GM18499 (cell line): ENCODE measurements around the gene SNAI3.

ENCODE experiments used
- ATAC-seq: cut with Tn5 transposase; IDR thresholded peaks from one replicate; pipeline ENCODE4 v1.9.1; 2021; ENCODE audit warnings: moderate number of reproducible peaks; ENCODE audit not compliant: insufficient read depth, unreplicated experiment

Gene SNAI3

DNA sequence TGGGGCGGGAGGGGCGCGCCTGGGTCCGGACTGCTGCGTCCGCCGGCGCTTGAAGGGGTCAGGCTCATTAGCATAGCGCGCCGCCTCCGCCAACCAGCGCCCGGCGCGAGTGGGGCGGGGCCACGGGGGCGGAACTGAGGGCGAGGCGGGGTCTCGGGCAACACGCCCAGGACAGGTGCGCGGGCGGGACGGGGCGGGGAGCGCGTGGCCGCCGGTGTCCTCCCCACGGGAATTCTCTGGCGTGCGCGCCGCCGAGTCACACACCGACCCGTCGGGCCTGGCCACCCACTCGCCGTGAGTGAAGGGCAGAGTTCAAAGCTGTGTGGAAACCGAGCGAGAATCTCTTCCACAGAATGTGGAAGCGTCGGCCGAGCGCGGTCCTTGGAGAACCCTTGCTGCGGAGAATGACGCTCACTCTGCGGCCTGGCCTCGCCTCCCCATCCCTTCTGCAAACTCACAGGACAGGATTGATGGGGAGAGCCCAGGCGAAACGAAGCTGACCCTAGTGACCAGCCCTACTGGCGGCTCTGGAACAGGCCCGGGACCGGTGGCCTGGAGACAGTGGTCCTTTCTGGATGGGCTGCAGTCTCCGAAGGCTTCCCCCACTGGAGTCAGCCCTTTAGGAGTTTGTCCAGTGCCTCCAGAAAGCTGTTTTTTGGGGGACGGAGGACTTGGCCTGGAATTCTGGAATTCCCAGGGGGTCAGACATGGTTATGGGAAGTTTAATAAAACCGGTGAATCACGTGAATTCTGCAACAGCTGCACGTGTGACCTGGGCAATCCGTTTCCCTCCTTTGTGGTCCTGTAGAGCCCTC, at the start of gene SNAI3:
Gene SNAI3 (minus strand): TSS at position 69 of the 815 bp plus-strand sequence. CDS start 101 bp downstream, outside the sequence.
- no peak for ATAC-seq

- no peak for ATAC-seq
Measured at GRCh38 chr16:88736088-88736487, 49.8 kb upstream of the SNAI3 start.

DNA sequence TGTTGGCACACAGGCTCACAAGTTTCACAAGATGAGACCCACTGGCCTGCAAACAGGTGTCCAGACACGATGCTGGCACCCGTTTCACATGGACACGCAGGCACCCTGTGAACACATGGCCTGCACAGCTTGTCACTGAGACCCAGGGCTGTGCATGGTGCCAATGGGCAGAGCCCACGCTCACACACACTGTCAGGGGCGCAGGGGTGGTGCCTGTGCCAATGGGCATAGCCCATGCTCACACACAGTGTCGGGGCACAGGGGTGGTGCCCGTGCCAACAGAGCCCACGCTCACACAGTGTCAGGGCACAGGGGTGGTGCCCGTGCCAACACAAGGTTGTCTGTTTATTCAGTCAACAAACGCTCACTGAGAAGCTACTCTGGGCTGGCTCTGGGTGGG, 49.3 kb upstream of the SNAI3 start:
- ATAC-seq: no peak

DNA sequence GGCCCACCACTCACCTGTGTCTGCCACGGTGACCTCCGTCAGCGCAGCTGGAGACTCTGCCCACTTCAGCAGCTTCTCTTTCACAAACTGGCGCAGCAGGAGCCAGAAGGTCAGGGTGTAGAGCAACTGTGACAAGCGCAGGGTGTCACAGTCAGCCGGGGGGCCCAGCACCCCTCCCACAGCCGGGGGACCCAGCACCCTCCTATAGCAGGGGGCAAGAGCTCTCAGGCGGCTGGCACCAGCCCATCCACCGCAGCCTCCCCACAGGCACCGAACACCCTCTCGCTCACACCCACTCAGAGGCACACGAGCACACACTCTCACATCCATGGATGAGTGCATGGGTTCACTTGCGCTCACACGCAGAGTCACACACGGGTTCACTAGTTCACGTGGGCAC, 48.8 kb upstream of the SNAI3 start:
- ATAC-seq: no peak

- no peak for ATAC-seq
Measured at GRCh38 chr16:88734361-88734728, 48.0 kb upstream of the SNAI3 start.

GRCh38 chr16:88733630-88734360, 47.5 kb upstream of the SNAI3 start:
- no peak for ATAC-seq

GRCh38 chr16:88732961-88733294, 46.6 kb upstream of the SNAI3 start:
- ATAC-seq: no peak

GRCh38 chr16:88732172-88732960, 46.1 kb upstream of the SNAI3 start:
- no peak for ATAC-seq

DNA sequence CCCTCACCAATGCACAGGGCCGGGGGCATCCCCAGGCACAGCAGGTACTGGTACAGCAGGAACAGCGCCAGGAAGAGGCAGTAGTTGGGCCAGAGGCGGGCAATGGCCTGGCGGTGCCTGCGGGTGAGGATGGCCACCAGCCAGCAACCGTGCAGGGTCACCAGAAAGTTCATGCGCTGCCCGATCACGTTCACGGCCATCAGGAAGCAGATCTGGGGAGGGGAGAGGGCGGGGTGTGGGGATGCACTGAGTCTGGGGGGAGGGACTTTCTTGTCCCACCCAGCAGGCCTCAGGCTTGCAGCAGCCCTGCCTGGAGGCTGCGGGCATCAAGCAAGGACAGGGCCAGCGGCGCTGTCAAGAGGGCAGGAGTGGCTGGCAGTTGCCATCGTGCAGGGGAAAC, 45.4 kb upstream of the SNAI3 start:
- ATAC-seq: no peak

GRCh38 chr16:88730632-88731607, 44.6 kb upstream of the SNAI3 start:
- no peak for ATAC-seq

- ATAC-seq: no peak
Measured at GRCh38 chr16:88727871-88728270, 41.6 kb upstream of the SNAI3 start.

DNA sequence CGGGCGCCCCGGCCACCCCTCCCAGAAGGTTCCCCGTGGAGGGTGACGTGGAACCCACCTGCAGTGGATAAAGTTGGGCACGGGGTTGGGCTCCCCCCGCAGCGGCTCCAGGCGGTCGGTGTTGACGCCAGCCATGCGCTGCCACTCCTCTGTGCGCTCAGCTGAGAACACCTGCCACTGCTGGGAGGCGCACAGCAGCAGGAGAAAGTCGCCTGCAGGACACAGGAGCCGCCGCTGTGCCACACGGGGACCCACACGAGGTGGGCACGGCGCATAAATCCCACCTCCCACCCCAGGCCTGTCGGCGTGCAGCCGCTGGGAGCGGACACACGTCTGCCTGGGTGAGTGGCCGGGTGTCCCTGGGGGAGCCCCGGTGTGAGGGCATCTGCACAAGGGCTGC, 40.7 kb upstream of the SNAI3 start:
- ATAC-seq: no peak

GRCh38 chr16:88726408-88726749, 40.1 kb upstream of the SNAI3 start:
- ATAC-seq: no peak

DNA sequence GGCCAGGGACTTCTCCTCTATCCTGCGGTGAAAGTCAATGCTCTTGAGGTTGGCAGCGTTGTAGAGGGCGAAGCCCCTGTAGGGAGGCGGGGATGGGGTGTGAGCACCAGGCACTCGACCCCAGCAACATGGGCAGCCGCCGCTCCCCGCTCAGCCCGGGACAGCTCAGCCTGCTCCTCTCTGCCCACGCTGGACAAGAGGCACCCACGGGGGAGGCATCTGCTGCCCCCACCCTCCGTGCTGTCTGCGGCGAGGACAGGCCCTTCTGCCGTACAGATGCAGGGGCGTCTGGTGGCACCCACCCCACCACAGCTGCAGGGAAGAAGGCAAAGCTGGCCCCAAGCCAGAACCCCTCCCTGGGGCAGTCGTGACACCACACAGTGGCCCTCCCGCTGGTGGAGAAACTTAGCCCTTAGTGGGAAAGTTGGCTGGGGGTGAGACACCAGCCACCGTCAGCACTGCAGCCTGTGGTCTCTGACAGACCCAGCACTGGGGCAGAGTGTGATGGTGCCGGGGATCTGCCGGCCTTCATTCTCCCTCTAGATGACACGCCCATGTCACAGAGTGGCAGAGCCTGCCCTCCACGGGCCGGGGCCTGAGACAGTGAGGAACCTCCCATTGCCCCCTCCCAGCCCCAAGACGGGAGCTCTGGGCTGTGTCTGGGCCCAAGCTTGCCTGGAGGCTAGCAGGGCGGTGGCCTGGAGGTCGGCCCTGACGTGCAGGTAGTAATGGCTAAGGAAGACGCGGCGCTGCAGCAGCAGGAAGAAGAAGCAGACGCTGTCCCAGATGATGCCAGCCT, 39.5 kb upstream of the SNAI3 start:
- ATAC-seq: no peak

- ATAC-seq: no peak
Measured at GRCh38 chr16:88724855-88725555, 38.7 kb upstream of the SNAI3 start.

DNA sequence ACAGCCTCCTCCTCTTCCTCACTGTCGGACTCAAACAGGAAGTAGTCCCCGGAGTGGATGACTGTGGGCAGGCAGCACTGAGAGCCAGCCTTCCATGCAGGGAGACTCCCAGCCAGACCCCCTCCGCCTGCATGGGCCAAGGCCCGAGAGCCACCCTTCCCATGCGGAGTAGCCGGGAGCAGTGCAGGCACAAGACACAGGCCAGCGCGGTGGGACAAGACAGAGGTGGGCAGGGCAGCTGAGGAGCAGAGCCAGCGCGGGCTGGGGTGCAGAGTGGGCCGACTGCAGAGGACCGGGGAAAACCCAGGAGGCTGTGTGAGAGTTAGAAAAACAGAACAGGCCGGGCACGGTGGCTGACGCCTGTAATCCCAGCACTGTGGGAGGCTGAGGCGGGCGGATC, 37.6 kb upstream of the SNAI3 start:
- no peak for ATAC-seq

DNA sequence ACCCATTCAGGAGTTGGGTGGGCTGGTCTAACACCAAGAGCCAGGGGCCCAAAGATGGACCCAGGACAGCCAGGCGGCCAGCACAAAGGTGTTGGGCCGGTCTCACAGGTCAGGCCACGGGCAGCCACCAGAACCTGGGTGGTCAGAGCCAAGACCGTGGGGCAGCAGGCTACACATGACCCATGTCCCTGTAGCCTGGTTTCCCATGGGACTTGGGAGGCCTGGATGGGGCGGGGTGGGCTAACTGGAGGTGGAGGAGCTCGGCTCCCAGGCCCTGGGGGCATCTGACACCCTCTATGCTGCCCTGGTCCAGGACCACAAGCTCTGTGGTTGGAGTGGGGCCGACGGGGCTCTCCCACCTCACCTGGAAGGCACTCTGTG, 37.2 kb upstream of the SNAI3 start:
- no peak for ATAC-seq

- no peak for ATAC-seq
Measured at GRCh38 chr16:88722784-88723506, 36.6 kb upstream of the SNAI3 start.
